Bronchial epithelial cell (primary cell): Measurements from ENCODE around the gene GLT8D2. TPM values are rescaled to one million over a fixed set of nuclear protein-coding genes. Genes with fewer than 3 reads are reported as not detected.

ENCODE experiments used
- DNase-seq: peaks from one replicate; pipeline ENCODE4 v3.0.0-alpha.2; 2010; ENCODE audit warnings: low read depth
- FAIRE-seq: peaks from 2 replicates; lab custom pipeline; 2011; peaks lifted over from hg19 to GRCh38; lab: Jason Lieb, UNC
- H3K27me3 ChIP-seq: 2 replicates; pipeline ENCODE4 v1.5.1; 2011; ENCODE audit warnings: low read length; ENCODE audit not compliant: control insufficient read depth, insufficient read depth
- H3K36me3 ChIP-seq: 2 replicates; pipeline ENCODE4 v1.5.1; 2011; ENCODE audit warnings: low read length; ENCODE audit not compliant: control insufficient read depth, insufficient read depth
- H3K4me3 ChIP-seq: 2 replicates; pipeline ENCODE4 v1.5.1; 2011; ENCODE audit warnings: mild to moderate bottlenecking, low read depth, low read length, control low read depth
- CTCF ChIP-seq: IDR thresholded peaks from 2 replicates; pipeline ENCODE4 v1.5.1; 2011; ENCODE audit warnings: mild to moderate bottlenecking, moderate library complexity, low read length, control low read depth, inconsistent platforms; ENCODE audit not compliant: insufficient read depth, severe bottlenecking
- total RNA-seq: library from RNA; depleted of rRNA; stranded (reverse); fragments of >200 nt; gene quantifications from 2 replicates; pipeline ENCODE4 v1.2.1, GENCODE V29; 2014

GLT8D2 gene
- total RNA-seq, 1 donor from 2014 or later, result 1.3 TPM

DNA sequence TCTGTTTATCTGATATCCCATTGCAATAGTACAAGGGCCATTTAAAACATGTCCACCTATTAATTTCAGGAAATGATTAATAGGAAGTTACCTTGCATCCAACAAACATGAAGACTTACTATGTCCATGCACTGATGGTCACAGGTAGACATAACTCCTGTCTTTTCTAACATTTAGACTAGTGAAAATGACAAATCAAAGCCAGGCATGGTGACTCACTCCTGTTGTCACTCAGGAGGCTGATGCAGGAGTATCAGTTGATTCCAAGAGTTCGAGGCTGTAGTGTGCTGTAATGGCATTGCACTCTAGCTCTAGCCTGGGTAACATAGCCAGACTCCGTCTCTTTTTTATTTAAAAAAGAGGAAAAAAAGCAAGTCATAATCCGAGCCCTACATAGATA, 105.0 kb downstream of the GLT8D2 start:
- Histone ChIP-seq H3K27me3 (no peaks in the 10 kb centered on the region), H3K36me3 (peaks cover 27% of the 10 kb centered on the region), H3K4me3 (no peak overlapping the region)
- FAIRE-seq, result no peak
- no peak for DNase-seq
- no peak for TF ChIP-seq CTCF

Other genes with a start within 250 kb of the GLT8D2 start
- 4.9 and 6.6 TPM in 2 replicates for gene NT5DC3, start 209.0 kb downstream of the GLT8D2 start, total RNA-seq
- gene HSP90B1, start 119.8 kb downstream of the GLT8D2 start, total RNA-seq, result 649 and 677 TPM in 2 replicates
- gene TDG, start 84.3 kb downstream of the GLT8D2 start, total RNA-seq, result 25.5 and 48.6 TPM in 2 replicates
- gene HCFC2, start 14.3 kb upstream of the GLT8D2 start, total RNA-seq, result 7.6 and 8.7 TPM in 2 replicates
- 21.1 and 27.1 TPM in 2 replicates for gene NFYB, start 88.0 kb upstream of the GLT8D2 start, total RNA-seq
- gene TXNRD1, start 165.6 kb upstream of the GLT8D2 start, total RNA-seq, result 60.2 and 88.2 TPM in 2 replicates